Stimulated activated naive CD8-positive, alpha-beta T cell treated with anti-CD3 and anti-CD28 coated beads, Interleukin-15, Interleukin-2, amounts not matched to agents 100 U/mL and 50 U/mL, for 24 hours (primary cell): ENCODE measurements around the gene RALGAPB.

Experiments
- ATAC-seq: fragments of 150-1000 bp; cut with Tn5 transposase; one replicate; pipeline ENCODE4 v1.10.0; 2021
- DNase-seq: peaks from one replicate; pipeline ENCODE4 v3.0.0; 2021

The RALGAPB gene

GRCh38 chr20:38548356-38549083, 75.9 kb downstream of the RALGAPB start:
- DNase-seq = no peak
- no peak for ATAC-seq

- no peak for DNase-seq
- no peak for ATAC-seq
Measured at GRCh38 chr20:38550274-38550673, 77.6 kb downstream of the RALGAPB start.

GRCh38 chr20:38551056-38551626, 78.5 kb downstream of the RALGAPB start:
- no peak for ATAC-seq

GRCh38 chr20:38554986-38555385, 82.3 kb downstream of the RALGAPB start:
- DNase-seq (no peak), ATAC-seq (no peak)

More at GRCh38 chr20:38551056-38551626, 78.5 kb downstream of the RALGAPB start:
- no peak for DNase-seq

GRCh38 chr20:38555395-38555794, 82.8 kb downstream of the RALGAPB start:
- no peak for ATAC-seq
- no peak for DNase-seq

GRCh38 chr20:38557174-38557573, 84.5 kb downstream of the RALGAPB start:
- no peak for ATAC-seq

GRCh38 chr20:38558596-38559360, 86.1 kb downstream of the RALGAPB start:
- DNase-seq (no peak), ATAC-seq (no peak)

More at GRCh38 chr20:38557174-38557573, 84.5 kb downstream of the RALGAPB start:
- DNase-seq = no peak

GRCh38 chr20:38559764-38560163, 87.1 kb downstream of the RALGAPB start:
- no peak for DNase-seq

GRCh38 chr20:38563802-38564431, 91.3 kb downstream of the RALGAPB start:
- no peak for ATAC-seq
- no peak for DNase-seq

More at GRCh38 chr20:38559764-38560163, 87.1 kb downstream of the RALGAPB start:
- no peak for ATAC-seq

GRCh38 chr20:38564680-38565079, 92.0 kb downstream of the RALGAPB start:
- ATAC-seq = no peak
- no peak for DNase-seq

- ATAC-seq = no peak
- no peak for DNase-seq
Measured at GRCh38 chr20:38566036-38566598, 93.5 kb downstream of the RALGAPB start.

- DNase-seq = no peak
- ATAC-seq = no peak
Measured at GRCh38 chr20:38569747-38570525, 97.3 kb downstream of the RALGAPB start.

- ATAC-seq (no peak), DNase-seq (no peak)
Measured at GRCh38 chr20:38573413-38573812, 100.8 kb downstream of the RALGAPB start.

GRCh38 chr20:38579219-38579910, 106.7 kb downstream of the RALGAPB start:
- DNase-seq (no peak), ATAC-seq (no peak)

- no peak for DNase-seq
- ATAC-seq = no peak
Measured at GRCh38 chr20:38579921-38580320, 107.3 kb downstream of the RALGAPB start.

GRCh38 chr20:38581013-38581412, 108.4 kb downstream of the RALGAPB start, which contains the start of gene ADIG:
Gene ADIG (plus strand): TSS chr20:38581197. CDS start chr20:38581251, 54 bp downstream.
- DNase-seq (no peak), ATAC-seq (no peak)

GRCh38 chr20:38581830-38582358, 109.3 kb downstream of the RALGAPB start:
- no peak for DNase-seq
- ATAC-seq = no peak

GRCh38 chr20:38583306-38583705, 110.7 kb downstream of the RALGAPB start:
- DNase-seq = no peak

GRCh38 chr20:38584099-38584763, 111.6 kb downstream of the RALGAPB start:
- DNase-seq (no peak), ATAC-seq (no peak)

More at GRCh38 chr20:38583306-38583705, 110.7 kb downstream of the RALGAPB start:
- ATAC-seq = no peak
